ENCODE measurements around the gene FOXL2.

DNA sequence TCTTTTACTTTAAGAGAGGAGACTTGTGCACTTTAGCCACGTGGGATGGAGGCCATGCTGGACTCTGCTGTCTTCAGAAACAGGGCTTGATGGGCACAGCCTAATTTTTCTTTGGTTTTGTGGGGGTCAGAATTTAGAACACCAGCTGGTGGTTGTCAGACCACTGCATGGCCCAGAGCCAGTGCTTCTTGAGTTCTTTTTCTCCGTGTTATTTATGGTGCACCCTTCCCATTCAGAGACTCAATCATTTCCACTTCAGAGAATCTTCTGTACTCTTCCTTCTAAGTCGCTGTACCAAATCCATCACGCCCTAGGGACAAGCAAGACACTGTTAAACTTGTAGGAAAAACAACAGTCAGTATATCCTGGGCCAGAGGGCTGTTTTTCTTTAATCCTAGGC is 39.0 kb upstream of the FOXL2 start:
- TF ChIP-seq EZH2 (IDR thresholded peaks at IDR 0.05), result no peak
- TF ChIP-seq, protein P1, sequence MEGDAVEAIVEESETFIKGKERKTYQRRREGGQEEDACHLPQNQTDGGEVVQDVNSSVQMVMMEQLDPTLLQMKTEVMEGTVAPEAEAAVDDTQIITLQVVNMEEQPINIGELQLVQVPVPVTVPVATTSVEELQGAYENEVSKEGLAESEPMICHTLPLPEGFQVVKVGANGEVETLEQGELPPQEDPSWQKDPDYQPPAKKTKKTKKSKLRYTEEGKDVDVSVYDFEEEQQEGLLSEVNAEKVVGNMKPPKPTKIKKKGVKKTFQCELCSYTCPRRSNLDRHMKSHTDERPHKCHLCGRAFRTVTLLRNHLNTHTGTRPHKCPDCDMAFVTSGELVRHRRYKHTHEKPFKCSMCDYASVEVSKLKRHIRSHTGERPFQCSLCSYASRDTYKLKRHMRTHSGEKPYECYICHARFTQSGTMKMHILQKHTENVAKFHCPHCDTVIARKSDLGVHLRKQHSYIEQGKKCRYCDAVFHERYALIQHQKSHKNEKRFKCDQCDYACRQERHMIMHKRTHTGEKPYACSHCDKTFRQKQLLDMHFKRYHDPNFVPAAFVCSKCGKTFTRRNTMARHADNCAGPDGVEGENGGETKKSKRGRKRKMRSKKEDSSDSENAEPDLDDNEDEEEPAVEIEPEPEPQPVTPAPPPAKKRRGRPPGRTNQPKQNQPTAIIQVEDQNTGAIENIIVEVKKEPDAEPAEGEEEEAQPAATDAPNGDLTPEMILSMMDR (IDR thresholded peaks at IDR 0.05), result no peak

All from neural progenitor cell (in vitro differentiated cells).